Heart left ventricle (tissue), 16 donors: Measurements from ENCODE around the gene MYL6. TPM values are rescaled to one million over a fixed set of nuclear protein-coding genes. Genes with fewer than 3 reads are reported as not detected.

ENCODE experiments used
- ATAC-seq, 4 donors: fragments of 200-7000 bp; cut with Tn5 transposase; one replicate each; pipeline ENCODE4 v1.9.1; 2020 to 2022; ENCODE audit warnings: moderate library complexity in 4 of 4, mild to moderate bottlenecking in 3 of 4, moderate number of reproducible peaks in 1 of 4
- DNase-seq, 5 donors: peaks; one replicate each; pipeline ENCODE4 v3.0.0-alpha.2; 2020
- H3K27ac ChIP-seq, 12 donors: fragments of 200-600 bp; sonication (generic) in 4 of 12; one replicate each; pipeline versions ENCODE4 v1.5.0 to v1.8.0; 2016 to 2022; ENCODE audit warnings: mild to moderate bottlenecking in 2 of 12
- H3K27me3 ChIP-seq, 9 donors: fragments of 200-600 bp; sonication (generic) in 2 of 9; one replicate each; pipeline versions ENCODE4 v1.5.1 to v1.8.0; 2016 to 2022; ENCODE audit warnings: mild to moderate bottlenecking in 3 of 9
- H3K36me3 ChIP-seq, 9 donors: fragments of 200-600 bp; sonication (generic) in 2 of 9; one replicate each; pipeline versions ENCODE4 v1.5.0 to v1.8.0; 2018 to 2022; ENCODE audit warnings: mild to moderate bottlenecking in 2 of 9
- H3K4me1 ChIP-seq, 12 donors: fragments of 200-600 bp; sonication (generic) in 4 of 12; one replicate each; pipeline versions ENCODE4 v1.5.0 to v1.8.0; 2016 to 2022; ENCODE audit warnings: mild to moderate bottlenecking in 3 of 12
- H3K4me3 ChIP-seq, 12 donors: fragments of 200-600 bp; sonication (generic) in 4 of 12; one replicate each; pipeline versions ENCODE4 v1.5.0 to v1.8.0; 2017 to 2022; ENCODE audit warnings: mild to moderate bottlenecking in 9 of 12, moderate library complexity in 4 of 12
- H3K9me3 ChIP-seq, 12 donors: fragments of 200-600 bp; sonication (generic) in 4 of 12; one replicate each; pipeline versions ENCODE4 v1.5.0 to v1.8.0; 2016 to 2022; ENCODE audit warnings: mild to moderate bottlenecking in 1 of 12
- CTCF ChIP-seq, 12 donors: fragments of 200-600 bp; sonication (generic) in 4 of 12; IDR thresholded peaks; one replicate each; pipeline versions ENCODE4 v1.5.0 to v1.8.0; 2018 to 2022; ENCODE audit warnings: antibody characterized with exemption in 12 of 12, mild to moderate bottlenecking in 5 of 12
- POLR2A ChIP-seq, 2 donors: fragments of 450-650 bp; IDR thresholded peaks; one replicate each; pipeline ENCODE4 v1.6.1; 2017; ENCODE audit warnings: antibody characterized with exemption in 2 of 2, mild to moderate bottlenecking in 2 of 2, moderate library complexity in 2 of 2
- WGBS, 4 donors: extraction: QIAGEN DNeasy Blood & Tissue Kit in 2 of 4; methylation state at CpG; one replicate each; pipeline versions ENCODE4 v1.1.5 to v1.1.7; 2013 to 2018; 5-methylcytosine and 5-hydroxymethylcytosine counted together
- intact Hi-C, 10 donors: fragments of 100-400 bp; cut with DNase I; formaldehyde crosslinking; loops; one replicate each; pipeline versions ENCODE4 v1.11.1 to v1.14.2; 2022
- polyA plus RNA-seq, 2 donors: library from polyadenylated mRNA; stranded (reverse); fragments of 200-250 nt; gene quantifications; one replicate each; pipeline ENCODE4 v1.2.3, GENCODE V29; 2013
- total RNA-seq, 9 donors: library from RNA; depleted of rRNA in 2 of 9; stranded (reverse); fragments of >200 nt in 2 of 9; fragmentation: NEBNext Ultra II Directional in 3 of 9; extraction: Animal tissue kit (Norgen Biotek cat#: 25700) in 3 of 9; gene quantifications; one replicate each; pipeline versions ENCODE4 v1.1.0 to v1.2.4, GENCODE V29; 2016 to 2023
- donor health status: ischemic (EF 13 %, LVEDD 7.1; RV severe dilation, severe dysfunction).
- donor health status: healthy with polysubstance abuse.
- donor health status: DM: no; HTN: yes; CAD: no.
- donor health status: DM: no; HTN: no; CAD: no.
- donor health status: ischemic (EF 25% LVEDD 6.9; RV normal size, moderate dysfunction).
- donor health status: ischemic (EF 25% LVEDD 5.7; RV mildly dilated, moderate dysfunction).
- donor health status: healthy.
- donor health status: DM: yes; HTN: yes; CAD: no.
- donor health status: ischemic (EF 35%, LVEDD 5.7; RV mildly dilated, moderate dysfunction).
- donor health status: nonischemic (EF 11% LVEDD 7.7; RV severe dilation, severe dysfunction).
- donor health status: DM: yes; HTN: yes; CAD: no.
- donor health status: PGD.
- donor health status: ischemic (EF 29% LVEDD 5.4; RV normal size, mild dysfunction).
- donor health status: nonischemic (EF 23%, LVEDD 6.1; RV moderate dilation, normal function).

The MYL6 gene
- total and polyA plus RNA-seq, 11 donors = 355 to 1,383 (median 718) TPM

- H3K4me1 ChIP-seq = peaks cover 4 to 36% (median 23%) of the 10 kb centered on the region in 12 donors
- no peaks in the 10 kb centered on the region for H3K27me3 ChIP-seq
- peaks cover 0 to 12% (median 0%) of the 10 kb centered on the region in 9 donors for H3K36me3 ChIP-seq
- intact Hi-C loops = loop anchor here in 2 of 10 donors (2.0 kb wide), 1 partner anchor 24 kb away; the partner anchor contains the start of gene ESYT1 (in 2 of the 2)
- TF ChIP-seq CTCF (IDR thresholded peaks at IDR 0.05) (no peak), POLR2A (IDR thresholded peaks at IDR 0.05) (no peak)
- H3K4me3 ChIP-seq = peak overlapping the region; percentile 22 to 92 (median 72)
- no peaks in the 10 kb centered on the region for H3K9me3 ChIP-seq
- WGBS, 4 donors = 7 to 16% (median 15%) methylated on average over 8 of the region's 8 CpGs
- H3K27ac ChIP-seq = peak overlapping the region in 10 of 12 donors; percentile 92 to 98 (median 94)
- DNase-seq (peak in 1 of 5 donors; percentile 15), ATAC-seq (no peak)
Observed at GRCh38 chr12:56152756-56153677, 5.1 kb upstream of the MYL6 start.

- 78 to 87% (median 82%) methylated on average over 5 of the region's 5 CpGs for WGBS, 4 donors
- intact Hi-C loops = loop anchor here in 2 of 10 donors (2.0 kb wide), 1 partner anchor 25 kb away; the partner anchor contains the start of gene ESYT1 (in 2 of the 2)
- Histone ChIP-seq H3K27ac (no peak overlapping the region), H3K9me3 (no peaks in the 10 kb centered on the region), H3K4me3 (no peak overlapping the region), H3K27me3 (no peaks in the 10 kb centered on the region), H3K36me3 (peaks cover 0 to 12% (median 0%) of the 10 kb centered on the region in 9 donors), H3K4me1 (peaks cover 4 to 36% (median 23%) of the 10 kb centered on the region in 12 donors)
- no peak for TF ChIP-seq CTCF (IDR thresholded peaks at IDR 0.05)
- TF ChIP-seq POLR2A (IDR thresholded peaks at IDR 0.05) = no peak
- DNase-seq (no peak), ATAC-seq (no peak)
Observed at GRCh38 chr12:56153678-56154065, 4.5 kb upstream of the MYL6 start.

DNA sequence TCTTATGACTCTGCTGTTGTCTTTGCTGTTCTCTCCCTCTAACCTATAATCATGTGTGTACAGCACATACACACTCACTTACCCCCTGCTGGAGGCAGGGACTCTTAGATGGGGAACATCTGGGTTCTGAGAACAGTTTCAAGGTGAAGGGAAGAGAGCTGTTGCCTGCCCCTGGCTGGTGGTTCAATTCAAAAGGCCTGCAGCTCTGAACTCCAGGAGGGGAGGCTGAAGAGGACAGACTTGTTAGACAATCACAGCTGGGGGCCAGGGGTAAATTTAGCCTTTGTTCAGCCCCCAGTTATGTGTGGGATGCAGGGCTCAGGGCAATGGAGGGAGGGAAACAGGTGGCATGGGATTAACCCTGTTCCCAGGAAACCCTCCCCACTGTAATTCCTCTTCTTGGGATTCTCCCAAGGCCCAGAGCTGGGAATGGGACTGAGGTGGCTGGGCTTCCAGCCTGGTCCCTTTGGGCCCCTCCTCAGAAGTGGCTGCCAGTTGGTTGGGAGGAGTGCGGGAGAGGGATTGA, 3.9 kb upstream of the MYL6 start:
- DNase-seq (no peak), ATAC-seq (no peak)
- WGBS, 4 donors = 88 to 97% (median 90%) methylated on average over 1 of the region's 1 CpG
- no peak overlapping the region for H3K4me3 ChIP-seq
- intact Hi-C loops = no loop called here
- H3K27ac ChIP-seq = no peak overlapping the region
- peaks cover 4 to 36% (median 23%) of the 10 kb centered on the region in 12 donors for H3K4me1 ChIP-seq
- TF ChIP-seq POLR2A (IDR thresholded peaks at IDR 0.05) (no peak), CTCF (IDR thresholded peaks at IDR 0.05) (no peak)
- no peaks in the 10 kb centered on the region for H3K27me3 ChIP-seq
- H3K36me3 ChIP-seq = peaks cover 0 to 10% (median 1%) of the 10 kb centered on the region in 9 donors
- no peaks in the 10 kb centered on the region for H3K9me3 ChIP-seq

DNA sequence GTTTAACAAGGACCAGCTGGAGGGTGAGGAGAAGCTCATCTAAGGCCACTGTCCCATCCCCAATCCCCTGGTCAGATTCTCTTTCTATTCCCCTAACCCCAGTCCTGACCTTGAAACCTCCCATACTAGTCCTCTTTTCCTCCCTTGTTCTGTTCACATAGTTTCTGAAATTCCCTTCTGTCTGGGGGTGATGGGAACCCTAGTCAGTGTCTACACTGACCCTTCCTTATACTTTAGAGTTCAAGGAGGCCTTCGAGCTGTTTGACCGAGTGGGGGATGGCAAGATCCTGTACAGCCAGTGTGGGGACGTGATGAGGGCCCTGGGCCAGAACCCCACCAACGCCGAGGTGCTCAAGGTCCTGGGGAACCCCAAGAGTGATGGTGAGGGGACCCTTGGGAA, 3.3 kb upstream of the MYL6 start:
- Histone ChIP-seq H3K9me3 (no peaks in the 10 kb centered on the region), H3K4me1 (peaks cover 4 to 41% (median 27%) of the 10 kb centered on the region in 12 donors), H3K36me3 (peaks cover 0 to 10% (median 6%) of the 10 kb centered on the region in 9 donors), H3K4me3 (no peak overlapping the region), H3K27ac (no peak overlapping the region), H3K27me3 (no peaks in the 10 kb centered on the region)
- no peak for DNase-seq
- TF ChIP-seq POLR2A (IDR thresholded peaks at IDR 0.05) (no peak), CTCF (IDR thresholded peaks at IDR 0.05) (no peak)
- ATAC-seq = no peak
- intact Hi-C loops = loop anchor here in 4 of 10 donors (5.0 kb wide), 2 partner anchors 33 to 38 kb away; partner anchors contain the start of genes RPL41 (in 3 of the 4) and ZC3H10 (in 3 of the 4)
- 90 to 94% (median 93%) methylated on average over 5 of the region's 5 CpGs for WGBS, 4 donors
